GM21786 (cell line): ENCODE measurements around the gene MAST1.
"Not testable (repeated sequence)": the region's sequence is repeated elsewhere in the genome, so short reads cannot be mapped to it uniquely, and the experiment has no call there.

Experiments used
- ATAC-seq: cut with Tn5 transposase; IDR thresholded peaks from one replicate; pipeline ENCODE4 v1.9.1; 2021; ENCODE audit not compliant: unreplicated experiment

Gene MAST1

GRCh38 chr19:12888006-12888603 lies 49.8 kb downstream of the MAST1 start:
- ATAC-seq: no peak

GRCh38 chr19:12890299-12890786 lies 52.0 kb downstream of the MAST1 start:
- ATAC-seq: not testable (repeated sequence)

- peak; percentile 95 for ATAC-seq
Measured at GRCh38 chr19:12890787-12891552, 52.7 kb downstream of the MAST1 start, which contains the start of gene GCDH. GCDH (plus strand) TSS chr19:12891160; CDS start chr19:12891305, 145 bp downstream.

GRCh38 chr19:12891553-12892021 lies 53.3 kb downstream of the MAST1 start:
- ATAC-seq: no peak

- no peak for ATAC-seq
Measured at GRCh38 chr19:12893582-12893981, 55.3 kb downstream of the MAST1 start.

- ATAC-seq: no peak
Measured at GRCh38 chr19:12896460-12896859, 58.1 kb downstream of the MAST1 start.

GRCh38 chr19:12899891-12900518 lies 61.7 kb downstream of the MAST1 start:
- peak; percentile 84 for ATAC-seq

GRCh38 chr19:12907166-12907565 lies 68.9 kb downstream of the MAST1 start:
- no peak for ATAC-seq

- ATAC-seq: no peak
Measured at GRCh38 chr19:12912571-12912970, 74.3 kb downstream of the MAST1 start.

- no peak for ATAC-seq
Measured at GRCh38 chr19:12913011-12913561, 74.8 kb downstream of the MAST1 start.

GRCh38 chr19:12913851-12914690 lies 75.8 kb downstream of the MAST1 start:
- no peak for ATAC-seq

GRCh38 chr19:12915860-12916259 lies 77.5 kb downstream of the MAST1 start:
- not testable (repeated sequence) for ATAC-seq

- no peak for ATAC-seq
Measured at GRCh38 chr19:12918253-12918652, 79.9 kb downstream of the MAST1 start.

- ATAC-seq: no peak
Measured at GRCh38 chr19:12921047-12921446, 82.7 kb downstream of the MAST1 start.

- no peak for ATAC-seq
Measured at GRCh38 chr19:12922959-12923358, 84.6 kb downstream of the MAST1 start.
